GM12865 (cell line): ENCODE data around the gene SHH.

ENCODE experiments used
- DNase-seq: peaks from one replicate; pipeline ENCODE4 v3.0.0; 2010; ENCODE audit warnings: low read depth
- H3K4me3 ChIP-seq: 2 replicates; pipeline ENCODE4 v1.5.1; 2011; ENCODE audit warnings: mild to moderate bottlenecking, low read depth, low read length, control low read depth
- TF ChIP-seq, protein P1 (sequence below): IDR thresholded peaks from 2 replicates; pipeline ENCODE4 v1.5.1; 2011; ENCODE audit warnings: low read length, control low read depth, low read depth, inconsistent platforms; ENCODE audit not compliant: insufficient read depth; ENCODE audit errors: missing control alignments

The SHH gene

DNA sequence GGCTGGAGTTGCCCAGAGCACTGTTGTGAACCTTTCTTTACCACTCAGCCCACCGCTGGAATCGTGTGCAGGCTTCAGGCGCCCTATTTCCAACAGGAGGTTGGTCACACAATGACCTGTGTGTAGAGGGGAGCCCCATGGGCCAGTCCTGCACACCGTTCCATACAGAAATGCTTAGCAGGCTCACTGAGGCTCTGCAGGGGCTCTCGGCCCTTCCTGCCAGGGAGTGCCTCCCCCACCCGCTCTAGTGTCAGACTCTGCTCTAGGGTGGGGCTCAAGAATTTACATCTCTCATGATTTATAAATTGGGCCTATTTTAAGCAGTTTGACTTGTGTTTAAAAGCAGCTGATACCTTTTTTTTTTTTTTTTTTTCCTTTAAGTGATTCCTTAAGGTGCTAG is 42.0 kb downstream of the SHH start:
- no peak for DNase-seq
- TF ChIP-seq, protein P1, sequence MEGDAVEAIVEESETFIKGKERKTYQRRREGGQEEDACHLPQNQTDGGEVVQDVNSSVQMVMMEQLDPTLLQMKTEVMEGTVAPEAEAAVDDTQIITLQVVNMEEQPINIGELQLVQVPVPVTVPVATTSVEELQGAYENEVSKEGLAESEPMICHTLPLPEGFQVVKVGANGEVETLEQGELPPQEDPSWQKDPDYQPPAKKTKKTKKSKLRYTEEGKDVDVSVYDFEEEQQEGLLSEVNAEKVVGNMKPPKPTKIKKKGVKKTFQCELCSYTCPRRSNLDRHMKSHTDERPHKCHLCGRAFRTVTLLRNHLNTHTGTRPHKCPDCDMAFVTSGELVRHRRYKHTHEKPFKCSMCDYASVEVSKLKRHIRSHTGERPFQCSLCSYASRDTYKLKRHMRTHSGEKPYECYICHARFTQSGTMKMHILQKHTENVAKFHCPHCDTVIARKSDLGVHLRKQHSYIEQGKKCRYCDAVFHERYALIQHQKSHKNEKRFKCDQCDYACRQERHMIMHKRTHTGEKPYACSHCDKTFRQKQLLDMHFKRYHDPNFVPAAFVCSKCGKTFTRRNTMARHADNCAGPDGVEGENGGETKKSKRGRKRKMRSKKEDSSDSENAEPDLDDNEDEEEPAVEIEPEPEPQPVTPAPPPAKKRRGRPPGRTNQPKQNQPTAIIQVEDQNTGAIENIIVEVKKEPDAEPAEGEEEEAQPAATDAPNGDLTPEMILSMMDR, result no peak
- H3K4me3 ChIP-seq, result no peak overlapping the region

DNA sequence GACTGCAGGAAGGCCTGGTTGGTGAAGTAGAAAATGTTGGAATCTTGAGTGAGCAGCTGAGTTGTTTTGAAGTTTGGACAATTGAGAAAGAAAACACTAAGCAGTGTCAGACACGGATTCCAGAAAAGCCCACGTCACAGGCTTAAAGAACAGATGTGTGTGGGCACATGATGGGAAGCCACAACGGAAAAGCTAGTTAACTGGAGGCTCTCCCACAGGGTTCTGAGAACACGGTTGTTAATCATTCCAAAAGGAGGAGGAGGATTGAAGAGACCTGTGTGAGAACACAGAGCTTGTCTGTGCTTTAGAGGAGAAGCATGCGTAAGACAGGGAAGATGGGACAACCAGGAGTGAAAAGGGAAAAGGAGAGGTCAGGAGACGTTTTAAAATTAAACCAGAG is 42.6 kb downstream of the SHH start:
- no peak for DNase-seq
- TF ChIP-seq, protein P1, result no peak
- H3K4me3 ChIP-seq, result no peak overlapping the region

- TF ChIP-seq, protein P1, result no peak
- no peak for DNase-seq
- no peak overlapping the region for H3K4me3 ChIP-seq
Measured at GRCh38 chr7:155766966-155767916, 45.0 kb downstream of the SHH start.

DNA sequence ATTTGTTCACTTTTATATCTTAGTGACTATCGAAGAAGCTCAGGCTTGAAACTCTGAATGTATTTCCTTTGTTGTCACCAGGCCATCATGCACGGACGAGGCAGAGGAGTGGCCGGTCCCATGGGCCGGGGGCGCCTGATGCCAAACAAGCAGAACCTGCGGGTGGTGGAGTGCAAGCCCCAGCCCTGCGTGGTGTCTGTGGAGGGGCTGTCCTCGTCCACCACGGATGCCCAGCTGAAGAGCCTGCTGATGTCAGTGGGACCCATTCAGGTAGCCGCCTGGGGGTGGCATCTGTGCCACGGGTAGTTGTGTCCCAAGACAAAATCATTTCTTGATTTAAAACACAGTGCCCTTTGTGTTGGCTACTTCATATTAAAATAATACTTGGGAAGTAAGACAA is 45.9 kb downstream of the SHH start:
- H3K4me3 ChIP-seq, result no peak overlapping the region
- DNase-seq, result no peak
- TF ChIP-seq, protein P1, result no peak

DNA sequence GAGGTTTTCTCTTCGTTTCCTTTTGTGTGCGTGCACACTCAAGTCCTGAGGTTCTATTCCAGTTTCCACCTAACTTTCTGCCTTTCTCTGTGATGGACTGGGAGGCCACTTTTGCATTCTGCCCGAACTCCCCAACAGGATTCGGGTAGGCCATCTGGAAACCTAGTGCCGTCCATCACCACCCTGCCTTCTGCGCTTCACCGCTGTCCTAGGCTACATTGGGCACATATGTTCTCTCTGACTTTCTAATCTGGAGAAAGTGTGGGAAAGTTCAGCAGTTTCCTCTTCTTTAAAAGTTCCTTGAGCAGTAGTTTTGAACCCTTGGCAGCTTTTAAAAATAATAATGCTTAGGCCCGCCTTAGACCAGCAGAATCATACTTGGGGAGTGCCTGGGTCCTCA is 46.8 kb downstream of the SHH start:
- TF ChIP-seq, protein P1, result no peak
- H3K4me3 ChIP-seq, result no peak overlapping the region
- DNase-seq, result no peak

DNA sequence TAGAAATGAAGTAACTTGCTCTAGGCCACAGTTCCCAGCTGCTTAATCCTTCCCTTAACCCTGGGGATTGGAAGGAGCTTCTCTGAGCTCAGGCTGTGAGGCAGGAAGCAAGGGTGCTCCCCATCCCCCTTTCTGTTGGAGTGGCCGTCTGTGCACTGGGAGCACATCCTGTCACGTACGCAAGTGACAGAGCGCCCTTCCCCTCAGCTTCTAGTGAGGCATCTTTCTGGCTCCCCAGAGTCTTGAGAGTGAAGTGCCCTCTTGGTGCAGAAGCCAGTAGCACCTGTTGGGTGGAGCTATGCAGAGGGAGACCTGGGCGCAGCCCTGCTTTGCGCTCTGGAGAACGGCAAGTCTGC is 47.8 kb downstream of the SHH start:
- no peak overlapping the region for H3K4me3 ChIP-seq
- no peak for DNase-seq
- TF ChIP-seq, protein P1, result no peak
